NCI-H1436 (cell line): ENCODE data around the gene ZBTB7C.

Source experiments
- DNase-seq: peaks from one replicate; lab custom pipeline; 2025; lab: John Stamatoyannopoulos, UW

Gene ZBTB7C

DNA sequence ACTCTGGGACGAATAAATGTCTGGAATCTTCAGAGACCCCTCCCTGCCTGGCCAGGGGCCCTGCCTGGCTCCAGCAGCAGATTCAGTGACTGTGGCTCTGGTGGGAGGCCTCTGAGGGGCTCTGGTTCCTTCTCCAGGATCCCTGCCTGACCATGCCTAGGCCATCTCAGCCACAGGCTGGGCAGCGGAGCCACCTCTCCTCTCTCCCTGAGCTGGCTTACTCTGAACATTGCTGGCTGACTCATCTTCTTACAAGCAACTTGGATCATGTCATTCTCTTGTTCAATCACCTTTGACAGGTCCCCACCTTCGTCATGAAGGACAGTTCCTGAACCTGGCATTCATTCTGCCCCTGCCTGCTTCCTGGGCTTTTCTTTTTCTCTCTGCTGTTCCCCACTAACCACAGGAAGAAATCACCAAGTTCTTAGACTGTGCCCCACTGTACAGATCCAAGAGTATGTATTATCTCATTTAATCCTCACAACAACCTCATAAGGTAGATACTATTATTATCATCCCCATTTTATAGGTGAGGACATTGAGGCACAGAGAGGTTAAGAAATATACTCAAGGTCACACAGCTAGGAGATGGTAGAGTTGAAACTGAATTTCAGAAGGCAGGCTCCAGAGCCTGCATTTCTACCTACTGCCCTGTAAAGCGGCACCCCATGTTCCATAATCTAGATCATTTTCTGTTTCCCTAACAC, 323.2 kb downstream of the ZBTB7C start:
- DNase-seq = no peak

- no peak for DNase-seq
Observed at GRCh38 chr18:48084858-48085257, 324.3 kb downstream of the ZBTB7C start.

DNA sequence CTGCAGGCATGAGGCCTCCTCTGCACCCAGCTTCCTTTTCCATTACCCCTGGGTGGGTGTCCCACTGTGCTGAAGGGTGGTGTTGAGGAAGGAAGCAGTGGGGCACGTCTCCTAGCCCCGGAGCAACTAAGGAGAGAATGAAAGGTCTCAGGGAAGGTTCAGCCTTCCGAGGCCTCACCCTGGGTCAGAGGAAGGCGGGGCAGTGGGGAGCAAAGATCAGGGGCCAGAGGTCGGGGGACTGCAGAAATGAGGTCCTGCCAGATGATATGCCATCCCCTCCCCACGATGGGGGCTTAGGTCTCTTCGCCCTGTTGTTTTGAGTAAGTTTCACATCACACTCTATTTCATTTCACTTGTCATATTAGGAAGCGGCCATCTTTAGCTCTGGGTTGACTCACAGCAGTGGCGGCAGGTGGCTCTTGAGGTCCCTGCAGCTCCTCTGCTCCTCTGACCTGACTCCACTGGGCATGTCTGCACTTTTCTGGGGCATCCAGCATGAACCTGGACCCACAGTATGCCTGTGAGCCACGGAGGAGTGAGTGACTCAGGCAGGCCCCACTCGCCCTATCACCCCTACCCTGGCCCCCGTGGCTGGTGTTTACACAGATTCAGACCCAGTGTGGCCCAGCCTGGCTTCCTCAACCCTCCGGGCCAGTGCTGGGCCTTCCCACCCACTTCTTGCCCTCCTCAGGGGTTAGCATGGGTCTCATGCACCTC, 325.0 kb downstream of the ZBTB7C start:
- no peak for DNase-seq

DNA sequence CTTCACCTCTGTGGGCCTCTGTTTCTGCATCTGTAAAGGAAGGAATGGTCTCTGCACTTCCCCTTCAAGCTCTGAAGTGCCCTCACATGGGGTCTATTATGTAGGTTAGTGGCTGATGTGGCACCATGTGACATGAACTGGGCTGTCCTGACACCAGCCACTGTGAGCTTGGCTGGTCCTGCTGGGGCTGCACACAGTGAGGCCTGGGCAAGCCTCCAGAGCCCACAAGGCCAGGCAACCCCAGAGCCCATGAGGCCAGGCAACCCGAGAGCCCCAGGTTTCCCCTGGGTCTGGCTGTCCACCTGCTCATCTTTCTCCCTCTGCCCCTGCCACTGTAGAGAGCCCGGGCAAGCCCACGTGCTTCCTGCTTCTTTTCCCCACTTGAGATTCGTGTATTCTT, 328.6 kb downstream of the ZBTB7C start:
- no peak for DNase-seq

DNA sequence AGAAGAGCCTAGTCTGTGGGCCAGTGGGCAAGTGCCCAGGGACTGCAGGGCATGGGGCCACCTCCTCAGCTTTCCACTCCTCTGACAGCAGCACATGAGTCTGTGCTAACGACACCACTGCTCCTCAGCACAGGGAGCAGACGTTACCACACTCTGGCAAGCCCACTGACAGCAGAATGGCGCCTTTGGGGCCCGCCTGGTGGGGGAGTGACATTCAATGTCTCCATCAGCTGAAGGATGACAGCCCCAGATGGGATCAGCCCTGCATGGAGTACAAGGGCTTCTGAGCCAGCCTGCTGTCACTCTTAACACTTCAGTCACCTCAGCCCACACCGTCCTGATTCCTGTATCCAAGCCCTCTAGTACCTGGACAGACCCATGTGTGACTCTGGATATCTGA, 329.3 kb downstream of the ZBTB7C start:
- DNase-seq = no peak

DNA sequence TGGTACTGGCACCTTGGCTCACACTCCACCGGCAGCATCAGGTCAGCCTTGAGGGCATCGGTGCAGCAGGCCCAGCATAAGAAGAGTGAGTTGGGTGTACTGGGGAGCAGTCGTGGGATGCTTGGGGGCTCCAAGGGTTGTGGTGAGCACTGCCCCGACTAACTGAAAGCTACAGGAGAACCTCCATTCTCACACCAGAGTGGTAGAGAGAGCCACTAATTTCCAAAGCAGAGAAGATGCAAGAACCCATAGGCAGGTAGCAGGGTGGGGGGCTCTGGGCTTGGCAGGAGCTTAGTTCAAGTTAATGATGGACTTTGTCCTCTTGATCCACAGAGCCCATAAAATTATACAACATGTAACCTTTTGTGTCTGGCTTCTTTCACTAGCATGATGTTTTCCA, 330.7 kb downstream of the ZBTB7C start:
- DNase-seq = no peak

DNA sequence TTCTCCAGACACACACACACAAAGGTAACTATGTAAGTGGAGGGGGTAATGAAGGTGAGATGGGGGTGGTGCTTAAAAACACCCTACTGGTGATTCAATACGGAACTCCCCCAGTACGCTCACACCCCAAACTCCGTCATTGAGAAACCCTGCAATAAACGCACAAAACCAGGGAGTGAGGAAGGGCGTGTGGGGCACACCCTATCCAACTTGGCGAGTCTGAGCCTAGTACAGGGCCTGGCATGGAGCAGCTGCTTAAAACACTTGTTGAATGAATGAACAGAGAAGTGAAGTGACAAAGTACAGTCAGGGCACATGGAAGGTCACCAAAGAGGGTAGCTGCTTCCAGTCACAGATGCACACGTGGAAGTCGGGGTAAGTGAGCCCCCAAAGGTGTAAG, 331.9 kb downstream of the ZBTB7C start:
- no peak for DNase-seq

GRCh38 chr18:48076461-48076860, 332.7 kb downstream of the ZBTB7C start:
- no peak for DNase-seq

- no peak for DNase-seq
Observed at GRCh38 chr18:48075707-48076093, 333.5 kb downstream of the ZBTB7C start.

DNA sequence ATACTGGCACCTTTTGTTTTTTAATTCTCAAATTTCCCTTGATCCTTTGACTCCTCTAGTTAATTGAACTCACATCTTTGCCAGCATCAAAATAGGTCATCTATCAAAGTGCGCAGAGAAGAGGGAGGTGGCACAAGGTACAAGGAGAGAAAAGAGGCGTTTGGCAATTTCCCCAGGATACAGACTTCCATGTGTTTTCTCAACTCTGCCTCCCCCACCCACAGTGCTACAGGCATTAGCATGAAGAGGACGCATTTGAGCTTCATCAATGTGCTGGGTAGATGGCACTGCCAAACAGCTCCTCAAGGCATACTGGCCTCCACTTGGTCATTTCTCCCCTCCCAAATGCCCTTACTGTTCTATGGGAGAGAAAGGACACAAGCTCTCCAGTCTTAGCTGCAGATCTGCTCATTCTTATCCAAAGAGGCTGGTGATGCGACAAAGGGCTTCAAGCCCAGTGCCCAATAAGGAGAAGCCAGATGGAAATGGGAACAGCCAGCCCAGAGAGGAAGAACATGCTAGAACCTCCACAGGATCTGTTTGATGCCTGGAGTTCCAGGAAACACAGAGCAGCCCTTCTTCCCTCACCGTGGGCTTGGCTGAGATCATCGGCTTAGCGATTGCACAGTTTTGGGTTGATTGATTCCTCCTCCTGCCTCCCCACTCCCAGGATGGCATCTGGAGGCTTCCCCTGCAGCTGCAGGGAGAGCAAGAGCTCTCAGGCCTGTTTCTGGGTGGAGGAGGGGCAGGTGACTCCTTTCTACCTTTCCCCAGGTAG, 334.1 kb downstream of the ZBTB7C start:
- no peak for DNase-seq

DNA sequence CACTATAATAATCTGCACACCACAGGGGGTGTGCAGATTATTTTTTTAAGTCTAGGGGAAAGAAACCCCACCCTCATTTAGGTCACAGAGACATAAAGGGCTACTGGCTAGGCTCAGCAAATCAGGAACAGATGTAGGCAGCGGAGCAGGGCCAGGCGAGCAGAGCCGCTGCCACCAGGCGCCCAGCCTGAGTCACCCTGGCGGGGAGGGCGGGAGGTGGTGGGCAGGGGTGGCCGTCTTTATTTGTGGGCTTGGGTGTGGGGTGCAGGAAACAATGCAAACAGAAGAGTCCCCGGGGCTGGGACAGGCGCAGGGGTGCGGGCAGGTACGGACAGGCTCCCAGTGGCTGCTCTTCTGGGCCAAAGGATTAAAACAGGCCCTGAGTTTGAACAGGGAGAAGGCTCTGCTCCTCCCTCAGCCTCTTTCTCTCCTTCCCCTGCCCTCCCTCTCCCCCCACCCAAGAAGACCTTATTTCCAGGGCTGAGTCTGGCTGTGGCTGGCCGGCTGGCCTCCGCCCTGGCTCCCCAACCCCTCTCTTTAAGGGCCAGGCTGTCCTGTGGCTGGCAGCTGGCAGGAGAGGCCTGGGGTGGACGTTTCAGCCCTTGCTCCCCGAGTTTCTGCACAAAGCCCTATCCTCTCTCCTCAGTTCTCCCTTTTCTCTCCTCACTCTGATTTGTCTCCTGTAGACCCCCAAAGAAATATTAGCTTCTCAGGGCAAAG, 335.8 kb downstream of the ZBTB7C start:
- DNase-seq = no peak

DNA sequence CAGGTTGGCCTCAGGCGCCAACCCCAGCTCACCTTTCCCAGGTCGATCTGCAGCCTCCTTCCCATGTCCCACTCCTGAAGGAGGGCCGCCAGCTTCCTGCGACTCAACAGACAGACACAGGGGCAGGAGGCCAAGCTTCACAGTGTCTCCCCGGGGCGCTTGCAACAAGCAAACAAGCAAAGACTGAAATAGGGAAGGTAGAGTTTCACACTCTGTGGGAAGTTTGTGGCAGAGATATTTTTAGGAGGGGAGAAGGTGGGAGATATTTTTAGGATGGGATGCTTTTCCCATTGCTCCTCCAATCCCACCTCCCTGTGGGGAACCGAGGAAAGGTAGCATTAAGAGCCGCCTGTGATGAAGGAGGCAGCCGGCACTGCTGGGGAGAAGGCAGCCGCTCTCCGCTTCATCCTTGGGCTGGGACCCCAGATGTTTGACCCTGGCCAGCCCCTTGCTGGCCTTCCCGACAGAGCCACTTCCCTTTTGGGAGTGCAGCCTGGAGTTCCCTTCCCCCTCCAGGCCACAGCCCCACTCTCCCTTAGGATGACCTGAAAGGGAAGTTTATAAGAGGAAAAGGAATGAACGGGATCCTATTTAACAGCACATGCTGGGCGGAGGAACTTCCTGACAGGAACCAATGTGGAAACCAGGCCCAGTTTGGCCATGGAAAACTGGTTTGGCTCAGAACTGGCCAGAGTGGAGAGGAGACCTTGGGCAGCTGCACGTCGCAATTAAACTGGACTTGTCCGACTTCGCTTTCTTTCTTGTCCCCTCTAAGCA, 336.6 kb downstream of the ZBTB7C start:
- no peak for DNase-seq

GRCh38 chr18:48068916-48069445, 340.2 kb downstream of the ZBTB7C start:
- DNase-seq = no peak

- DNase-seq = no peak
Observed at GRCh38 chr18:48066225-48066652, 342.9 kb downstream of the ZBTB7C start.

DNA sequence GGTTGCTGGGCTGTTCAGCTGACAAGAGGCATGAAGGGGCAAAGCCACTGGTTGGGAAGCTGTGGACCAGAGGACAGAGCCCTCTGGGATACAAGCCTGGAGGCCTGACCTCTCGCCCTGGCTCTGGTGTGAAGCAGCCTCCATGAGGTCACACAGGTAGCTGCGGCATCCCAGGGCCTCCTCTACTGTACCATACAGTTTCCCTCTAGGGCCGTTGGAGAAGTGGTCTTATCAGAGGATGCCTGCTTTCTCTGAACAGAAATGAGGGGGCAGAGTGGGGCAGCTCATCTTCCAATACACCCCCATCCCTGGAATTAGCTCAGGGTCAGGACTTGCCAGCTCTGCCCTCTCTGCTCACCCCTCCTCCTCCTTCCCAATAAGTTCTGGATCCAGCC, 343.6 kb downstream of the ZBTB7C start:
- DNase-seq = no peak

GRCh38 chr18:48064978-48065600, 344.1 kb downstream of the ZBTB7C start:
- no peak for DNase-seq

DNA sequence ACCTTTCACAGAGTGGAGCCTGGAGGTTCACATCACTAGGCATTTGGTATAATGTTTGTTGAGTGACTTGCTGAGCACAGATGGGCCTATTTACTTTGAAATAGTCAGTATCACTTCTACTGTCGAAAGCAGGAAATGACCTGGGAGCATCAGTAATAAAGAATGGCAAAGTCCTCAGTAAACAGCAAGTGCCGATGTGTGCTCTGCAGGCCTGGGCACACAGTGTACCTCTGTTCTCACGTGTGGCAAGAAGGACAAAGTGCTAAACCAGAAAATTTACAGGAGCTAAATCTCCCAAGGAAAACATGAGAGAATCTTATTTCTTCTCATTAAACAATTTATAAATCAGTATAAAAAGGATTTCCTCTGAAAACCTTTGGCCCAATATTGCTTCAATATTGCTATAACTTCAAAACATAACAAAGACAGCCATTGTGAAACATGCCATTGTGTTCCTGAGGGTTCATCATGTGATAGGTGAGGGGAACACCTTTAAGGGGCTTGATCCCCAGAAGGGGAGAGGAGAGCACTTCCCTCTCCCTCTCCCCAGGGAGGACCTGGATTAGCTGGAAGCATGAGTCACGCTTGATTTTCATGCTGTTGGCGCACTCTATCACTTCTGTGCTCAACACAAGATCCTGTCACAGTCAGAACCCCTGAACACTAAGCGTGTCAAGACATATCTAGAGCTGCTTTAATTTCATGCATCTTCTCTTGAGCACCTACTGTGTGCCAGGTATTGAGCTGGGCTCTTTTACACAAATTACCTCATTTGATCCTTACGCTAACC, 347.2 kb downstream of the ZBTB7C start:
- no peak for DNase-seq

DNA sequence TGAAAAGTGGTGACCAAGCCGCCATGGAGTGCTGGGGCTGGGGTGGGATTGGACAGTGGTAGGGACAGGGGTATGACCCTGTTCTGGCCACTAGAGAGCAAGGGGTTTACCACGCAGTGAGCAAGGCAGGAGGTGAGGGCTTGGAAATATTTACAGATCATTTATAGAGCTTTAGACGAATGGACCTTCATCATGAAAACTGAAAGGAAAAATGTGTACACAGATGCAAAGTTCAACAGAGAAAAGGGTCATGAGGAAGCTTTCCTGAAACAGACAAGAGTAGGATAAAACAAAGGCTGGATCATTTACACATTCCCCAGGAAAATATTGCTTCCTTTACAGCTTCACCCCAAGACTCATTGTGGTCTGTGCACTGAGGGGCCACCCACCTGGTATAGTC, 348.2 kb downstream of the ZBTB7C start:
- DNase-seq = no peak

GRCh38 chr18:48060346-48060745, 348.8 kb downstream of the ZBTB7C start:
- no peak for DNase-seq

DNA sequence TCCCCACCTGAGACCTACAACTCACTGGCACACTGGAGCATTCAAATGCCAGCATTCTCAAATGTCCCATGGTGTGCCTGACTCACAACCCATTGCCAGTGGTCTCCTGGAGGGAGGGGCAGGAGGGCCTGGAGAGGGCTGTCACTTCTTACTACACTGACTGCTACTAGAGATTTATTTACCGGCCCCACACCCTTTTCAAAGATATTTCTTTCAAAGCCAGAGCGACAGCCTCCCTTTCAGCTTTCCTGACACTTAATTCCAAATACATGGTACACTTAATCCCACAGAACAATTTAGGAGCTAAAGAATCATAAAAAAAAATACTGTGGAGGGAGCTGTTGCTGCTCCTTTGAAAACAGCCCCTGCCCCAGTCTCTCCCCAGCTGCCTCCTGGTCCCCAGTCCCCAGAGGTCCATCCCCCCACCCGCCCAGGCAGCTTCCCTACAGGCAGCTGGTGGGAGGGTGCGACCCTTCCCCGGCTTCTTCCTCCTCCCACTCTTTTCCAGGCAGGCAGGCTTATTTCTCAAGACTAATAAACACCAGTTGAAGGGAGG, 349.6 kb downstream of the ZBTB7C start:
- DNase-seq = no peak
